Testis (tissue), 5 donors: ENCODE measurements around the gene MYCBP. TPM values are rescaled to one million over a fixed set of nuclear protein-coding genes. Genes with fewer than 3 reads are reported as not detected.

Experiments used
- DNase-seq: peaks from one replicate; pipeline ENCODE4 v3.0.0-alpha.2; 2019
- H3K27ac ChIP-seq, 2 donors: fragments of 200-600 bp; sonication (generic); one replicate each; pipeline ENCODE4 v1.5.1; 2019
- H3K27me3 ChIP-seq: fragments of 200-600 bp; sonication (generic); one replicate; pipeline ENCODE4 v1.5.1; 2019
- H3K36me3 ChIP-seq: fragments of 200-600 bp; sonication (generic); one replicate; pipeline ENCODE4 v1.5.1; 2017; ENCODE audit warnings: low read depth; ENCODE audit errors: missing control alignments
- H3K4me1 ChIP-seq: fragments of 200-600 bp; sonication (generic); one replicate; pipeline ENCODE4 v1.5.1; 2019
- H3K4me3 ChIP-seq, 2 donors: fragments of 200-600 bp; sonication (generic); one replicate each; pipeline ENCODE4 v1.5.1; 2017 to 2019
- H3K9me3 ChIP-seq: fragments of 200-600 bp; sonication (generic); one replicate; pipeline ENCODE4 v1.5.1; 2017
- POLR2A ChIP-seq: fragments of 450-650 bp; IDR thresholded peaks from one replicate; pipeline ENCODE4 v1.6.1; 2017; ENCODE audit warnings: antibody characterized with exemption, mild to moderate bottlenecking, moderate library complexity
- WGBS, 2 donors: methylation state at CpG; one replicate each; pipeline ENCODE4 v1.1.5; 2018; 5-methylcytosine and 5-hydroxymethylcytosine counted together
- intact Hi-C: fragments of 100-400 bp; cut with DNase I; formaldehyde crosslinking; loops from one replicate; pipeline ENCODE4 v1.15.1; 2023; ENCODE audit warnings: low total_unique reads
- long read RNA-seq, 2 donors: transcript quantifications; one replicate each; lab custom pipeline, GENCODE V29; 2026
- polyA plus RNA-seq: library from polyadenylated mRNA; stranded (reverse); fragments of 350-450 nt; fragmentation: Illumina TruSeq; extraction: RNeasy Lipid Tissue Mini Kit (QIAGEN cat#74804); gene quantifications from one replicate; pipeline ENCODE4 v1.2.3, GENCODE V29; 2014; ENCODE audit warnings: low read depth, low replicate concordance; ENCODE audit not compliant: insufficient read depth
- total RNA-seq, 2 donors: library from RNA; depleted of rRNA; stranded (reverse); fragments of >200 nt; gene quantifications; one replicate each; pipeline ENCODE4 v1.2.3, GENCODE V29; 2016
- TF ChIP-seq, protein P1 (sequence below), 3 experiments: fragments of 450-650 bp in 2 of 3; fragments of 200-600 bp in 1 of 3; sonication (generic) in 1 of 3; IDR thresholded peaks; one replicate each; pipeline ENCODE4 v1.5.1; 2016 to 2019; ENCODE audit warnings: antibody characterized with exemption in 3 of 3, mild to moderate bottlenecking in 2 of 3, moderate library complexity in 1 of 3

Gene MYCBP, protein sequence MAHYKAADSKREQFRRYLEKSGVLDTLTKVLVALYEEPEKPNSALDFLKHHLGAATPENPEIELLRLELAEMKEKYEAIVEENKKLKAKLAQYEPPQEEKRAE
- total RNA-seq (10 to 100 TPM; 18.5 to 24.3 TPM), polyA plus RNA-seq (53.0 TPM)
- long read RNA-seq, donor 1, transcript MYCBP-201 (5 exons, 2,818 nt) = major isoform, 16 of 21 reads
- long read RNA-seq, donor 1, transcript MYCBP-204 (4 exons, 819 nt) = minor isoform, 5 of 21 reads
- long read RNA-seq, donor 1, partial matches to known transcripts = 0 of 21 reads
- long read RNA-seq, donor 1, other reads (novel, unspliced or antisense) = 0 of 21 reads
- long read RNA-seq, donor 2, transcript MYCBP-201 (5 exons, 2,818 nt) = major isoform, 19 of 28 reads
- long read RNA-seq, donor 2, partial matches to known transcripts = 5 of 28 reads
- long read RNA-seq, donor 2, other reads (novel, unspliced or antisense) = 0 of 28 reads

DNA sequence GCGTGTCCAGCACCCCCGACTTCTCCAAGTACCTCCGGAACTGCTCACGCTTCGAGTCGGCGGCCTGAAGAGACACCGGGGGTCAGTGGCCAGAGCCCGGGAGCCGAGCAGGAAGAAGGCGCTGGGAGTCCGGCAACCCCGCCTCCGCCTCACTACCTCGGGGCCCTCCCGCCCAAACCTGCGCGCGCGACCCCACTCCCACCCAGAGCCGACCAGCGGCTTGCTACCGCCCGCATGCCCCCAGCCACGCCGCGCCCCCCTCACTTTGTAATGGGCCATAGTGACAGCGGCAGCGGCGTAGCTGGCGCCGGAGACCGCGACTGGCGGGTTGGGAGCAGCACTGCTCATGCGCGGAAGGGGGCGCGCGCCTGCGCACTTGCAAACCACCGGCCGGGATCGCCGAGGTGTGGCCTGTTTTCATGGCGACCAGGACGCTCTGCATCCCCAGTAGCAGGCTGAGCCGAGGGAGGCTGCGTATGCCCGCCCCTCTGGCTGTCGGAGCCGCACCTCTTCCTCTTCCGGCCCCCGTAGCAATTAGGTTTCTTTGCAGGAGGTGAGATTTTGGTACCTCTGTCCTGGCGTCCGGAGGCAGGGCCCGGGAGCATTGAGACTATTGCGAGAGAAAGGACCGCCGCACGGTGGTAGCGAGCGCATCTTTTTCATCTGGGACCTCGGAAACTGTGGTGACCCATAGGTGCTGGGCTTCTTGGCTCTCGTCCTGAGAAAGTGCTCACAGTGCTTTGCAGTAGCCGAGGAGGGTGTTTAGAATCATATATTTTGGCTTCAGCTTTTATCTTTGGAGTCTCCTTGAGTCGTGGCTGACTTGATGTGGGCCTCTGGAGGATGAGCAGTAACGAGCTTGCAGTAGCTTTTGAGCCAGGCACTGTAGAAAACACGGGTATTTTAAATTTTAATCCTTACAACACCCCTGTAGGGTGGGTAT, at the start of gene MYCBP:
Gene MYCBP, minus strand, starts transcription at position 322 of the 943 bp plus-strand sequence. Its CDS starts 43 bp downstream, at position 279.
- peak; percentile 96 for DNase-seq
- H3K27ac ChIP-seq = peak within 1 kb of the TSS; percentile 51 to 55
- H3K36me3 ChIP-seq = no peaks in the 10 kb centered on the region
- TF ChIP-seq, protein P1, sequence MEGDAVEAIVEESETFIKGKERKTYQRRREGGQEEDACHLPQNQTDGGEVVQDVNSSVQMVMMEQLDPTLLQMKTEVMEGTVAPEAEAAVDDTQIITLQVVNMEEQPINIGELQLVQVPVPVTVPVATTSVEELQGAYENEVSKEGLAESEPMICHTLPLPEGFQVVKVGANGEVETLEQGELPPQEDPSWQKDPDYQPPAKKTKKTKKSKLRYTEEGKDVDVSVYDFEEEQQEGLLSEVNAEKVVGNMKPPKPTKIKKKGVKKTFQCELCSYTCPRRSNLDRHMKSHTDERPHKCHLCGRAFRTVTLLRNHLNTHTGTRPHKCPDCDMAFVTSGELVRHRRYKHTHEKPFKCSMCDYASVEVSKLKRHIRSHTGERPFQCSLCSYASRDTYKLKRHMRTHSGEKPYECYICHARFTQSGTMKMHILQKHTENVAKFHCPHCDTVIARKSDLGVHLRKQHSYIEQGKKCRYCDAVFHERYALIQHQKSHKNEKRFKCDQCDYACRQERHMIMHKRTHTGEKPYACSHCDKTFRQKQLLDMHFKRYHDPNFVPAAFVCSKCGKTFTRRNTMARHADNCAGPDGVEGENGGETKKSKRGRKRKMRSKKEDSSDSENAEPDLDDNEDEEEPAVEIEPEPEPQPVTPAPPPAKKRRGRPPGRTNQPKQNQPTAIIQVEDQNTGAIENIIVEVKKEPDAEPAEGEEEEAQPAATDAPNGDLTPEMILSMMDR (IDR thresholded peaks at IDR 0.05) = peak in 2 of 3 experiments; percentile 13 to 31
- TF ChIP-seq POLR2A = no peak
- H3K4me1 ChIP-seq = peaks cover 5% of the 10 kb centered on the region
- intact Hi-C loops = no loop called here
- peak within 1 kb of the TSS; percentile 78 to 89 for H3K4me3 ChIP-seq
- H3K27me3 ChIP-seq = no peaks in the 10 kb centered on the region
- WGBS, 2 donors = 0% methylated on average over 17 to 69 of the region's 69 CpGs
- no peaks in the 10 kb centered on the region for H3K9me3 ChIP-seq

DNA sequence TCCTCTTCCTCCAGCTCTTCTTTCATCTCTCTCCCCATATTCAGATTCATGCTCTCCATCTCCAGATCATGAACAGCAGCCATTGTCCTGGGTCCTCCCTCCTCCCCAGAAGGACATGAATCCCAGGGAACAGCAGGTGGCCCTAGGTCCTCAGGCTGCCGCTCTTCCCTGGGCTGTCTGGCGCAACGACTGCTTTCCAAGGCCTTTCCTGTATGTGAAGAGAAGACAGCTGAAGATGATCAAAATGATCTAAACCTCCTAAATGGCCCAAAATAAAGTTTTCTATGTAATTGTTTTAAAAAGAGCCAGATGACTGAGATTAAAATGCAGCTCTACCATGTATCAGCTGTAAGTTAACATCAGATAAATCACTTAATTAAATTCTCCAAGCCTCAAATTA, 46.0 kb upstream of the MYCBP start:
- no peaks in the 10 kb centered on the region for H3K9me3 ChIP-seq
- DNase-seq = peak; percentile 33
- H3K27ac ChIP-seq = no peak overlapping the region
- no peaks in the 10 kb centered on the region for H3K36me3 ChIP-seq
- no peaks in the 10 kb centered on the region for H3K27me3 ChIP-seq
- H3K4me3 ChIP-seq = no peak overlapping the region
- H3K4me1 ChIP-seq = no peaks in the 10 kb centered on the region
- intact Hi-C loops = no loop called here
- TF ChIP-seq, protein P1 (IDR thresholded peaks at IDR 0.05) = no peak
- no peak for TF ChIP-seq POLR2A
- WGBS, 2 donors = 53 to 70% methylated on average over 3 of the region's 3 CpGs

DNA sequence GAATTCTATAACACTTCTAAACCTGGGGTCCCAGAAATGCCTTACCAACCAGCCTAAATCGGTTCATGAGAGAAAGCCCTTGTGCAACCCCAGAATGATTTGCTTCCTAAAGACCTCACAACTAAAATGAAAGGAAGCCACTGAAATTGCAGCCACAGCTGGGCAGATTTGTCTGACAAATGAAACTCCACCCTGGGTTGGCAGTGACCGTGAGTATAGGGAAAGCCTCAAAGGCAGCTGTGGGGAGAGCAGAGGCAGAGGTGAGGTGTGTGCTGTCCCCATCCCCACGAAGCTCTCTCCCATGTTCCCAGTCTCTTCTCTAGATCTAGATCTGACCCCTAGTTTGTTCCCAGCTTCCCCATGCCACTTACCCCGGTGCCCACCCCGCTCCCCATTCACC, 45.4 kb upstream of the MYCBP start:
- TF ChIP-seq POLR2A = no peak
- TF ChIP-seq, protein P1 (IDR thresholded peaks at IDR 0.05) = no peak
- Histone ChIP-seq H3K27ac (no peak overlapping the region), H3K4me3 (no peak overlapping the region), H3K4me1 (no peaks in the 10 kb centered on the region), H3K9me3 (no peaks in the 10 kb centered on the region), H3K27me3 (no peaks in the 10 kb centered on the region), H3K36me3 (no peaks in the 10 kb centered on the region)
- 87 to 90% methylated on average over 5 of the region's 5 CpGs for WGBS, 2 donors
- DNase-seq = no peak
- intact Hi-C loops = no loop called here

DNA sequence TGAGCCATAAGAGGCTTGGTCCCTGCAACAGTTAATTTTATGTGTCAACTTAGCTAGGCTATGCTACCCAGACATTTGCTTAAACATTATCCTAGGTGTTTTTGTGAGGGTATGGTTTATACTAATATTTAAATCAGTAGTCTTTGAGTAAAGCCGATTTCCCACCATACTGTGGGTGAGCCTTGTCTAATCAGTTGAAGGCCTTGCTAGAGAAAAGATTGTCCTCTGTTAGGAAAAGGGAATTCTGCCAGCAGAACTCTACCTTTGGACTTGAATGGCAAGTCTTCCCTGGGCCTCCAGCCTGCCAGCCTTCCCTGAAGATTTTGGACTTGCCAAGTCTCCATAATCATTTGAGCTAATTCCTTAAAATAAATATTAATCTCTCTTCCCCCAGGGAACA, 44.6 kb upstream of the MYCBP start:
- no peaks in the 10 kb centered on the region for H3K4me1 ChIP-seq
- no peaks in the 10 kb centered on the region for H3K9me3 ChIP-seq
- no peak for DNase-seq
- 86 to 91% methylated on average over 1 of the region's 1 CpG for WGBS, 2 donors
- no peak overlapping the region for H3K27ac ChIP-seq
- intact Hi-C loops = no loop called here
- no peaks in the 10 kb centered on the region for H3K27me3 ChIP-seq
- no peak overlapping the region for H3K4me3 ChIP-seq
- no peaks in the 10 kb centered on the region for H3K36me3 ChIP-seq
- no peak for TF ChIP-seq POLR2A
- TF ChIP-seq, protein P1 (IDR thresholded peaks at IDR 0.05) = no peak
